Esophagus squamous epithelium (tissue), 5 donors: Measurements from ENCODE around the gene FNTB. TPM values are rescaled to one million over a fixed set of nuclear protein-coding genes. Genes with fewer than 3 reads are reported as not detected.
"Not testable (repeated sequence)": the region's sequence is repeated elsewhere in the genome, so short reads cannot be mapped to it uniquely, and the experiment has no call there.

ENCODE experiments used
- DNase-seq: peaks from one replicate; lab custom pipeline; 2025; lab: John Stamatoyannopoulos, UW
- H3K27ac ChIP-seq, 4 donors: fragments of 200-600 bp; sonication (generic); one replicate each; pipeline ENCODE4 v1.5.1; 2016 to 2019; ENCODE audit warnings: mild to moderate bottlenecking in 1 of 4
- H3K27me3 ChIP-seq, 4 donors: fragments of 200-600 bp; sonication (generic); 1 replicate in 3 of 4; 2 replicates in 1 of 4; pipeline versions ENCODE4 v1.5.1 to v1.6.0; 2017 to 2021; ENCODE audit warnings: antibody characterized with exemption in 1 of 4
- H3K36me3 ChIP-seq, 3 donors: fragments of 200-600 bp; sonication (generic); one replicate each; pipeline ENCODE4 v1.5.1; 2016 to 2019
- H3K4me1 ChIP-seq, 3 donors: fragments of 200-600 bp; sonication (generic); one replicate each; pipeline ENCODE4 v1.5.1; 2017 to 2019
- H3K4me3 ChIP-seq, 4 donors: fragments of 200-600 bp; sonication (generic); 1 replicate in 3 of 4; 2 replicates in 1 of 4; pipeline ENCODE4 v1.5.1; 2016 to 2019; ENCODE audit warnings: mild to moderate bottlenecking in 2 of 4, moderate library complexity in 1 of 4
- H3K9me3 ChIP-seq, 3 donors: fragments of 200-600 bp; sonication (generic); one replicate each; pipeline ENCODE4 v1.5.1; 2016 to 2019
- CTCF ChIP-seq, 6 experiments: fragments of 450-650 bp in 4 of 6; fragments of 200-600 bp in 2 of 6; sonication (generic) in 2 of 6; IDR thresholded peaks; one replicate each; pipeline ENCODE4 v1.5.1; 2016 to 2019; ENCODE audit warnings: antibody characterized with exemption in 6 of 6, mild to moderate bottlenecking in 4 of 6, moderate library complexity in 4 of 6
- POLR2A ChIP-seq, 4 donors: fragments of 450-650 bp; IDR thresholded peaks; one replicate each; pipeline ENCODE4 v1.6.1; 2017; ENCODE audit warnings: antibody characterized with exemption in 4 of 4, mild to moderate bottlenecking in 4 of 4, moderate library complexity in 3 of 4
- whole genome bisulfite sequencing, 2 donors: methylation state at CpG; one replicate each; pipeline ENCODE4 v1.1.5; 2018; 5-methylcytosine and 5-hydroxymethylcytosine counted together
- intact Hi-C: fragments of 100-400 bp; cut with DNase I; formaldehyde crosslinking; loops from one replicate; pipeline ENCODE4 v1.15.0; 2022
- total RNA-seq, 4 donors: library from RNA; depleted of rRNA; stranded (reverse); fragments of >200 nt; gene quantifications; one replicate each; pipeline ENCODE4 v1.1.0, GENCODE V29; 2016
- donor health status: DM: yes; HTN: yes; CAD: no.

FNTB gene
- total RNA-seq, 4 donors from 2014 or later: 16.2 to 20.4 (median 18.2) TPM

- peaks cover 5 to 68% (median 30%) of the 10 kb centered on the region in 3 donors for H3K4me1 ChIP-seq
- no peaks in the 10 kb centered on the region for H3K27me3 ChIP-seq
- peaks cover 0 to 16% (median 4%) of the 10 kb centered on the region in 3 donors for H3K9me3 ChIP-seq
- H3K4me3 ChIP-seq: no peak overlapping the region
- DNase-seq: no peak
- no peak for TF ChIP-seq POLR2A (IDR thresholded peaks at IDR 0.05)
- no peak for TF ChIP-seq CTCF (IDR thresholded peaks at IDR 0.05)
- H3K27ac ChIP-seq: no peak overlapping the region
- peaks cover 25 to 99% (median 33%) of the 10 kb centered on the region in 3 donors for H3K36me3 ChIP-seq
- intact Hi-C loops: no loop called here
- WGBS, 2 donors: 68 to 84% methylated on average over 6 of the region's 6 CpGs
Measured at GRCh38 chr14:65084554-65085505, 98.1 kb downstream of the FNTB start.

DNA sequence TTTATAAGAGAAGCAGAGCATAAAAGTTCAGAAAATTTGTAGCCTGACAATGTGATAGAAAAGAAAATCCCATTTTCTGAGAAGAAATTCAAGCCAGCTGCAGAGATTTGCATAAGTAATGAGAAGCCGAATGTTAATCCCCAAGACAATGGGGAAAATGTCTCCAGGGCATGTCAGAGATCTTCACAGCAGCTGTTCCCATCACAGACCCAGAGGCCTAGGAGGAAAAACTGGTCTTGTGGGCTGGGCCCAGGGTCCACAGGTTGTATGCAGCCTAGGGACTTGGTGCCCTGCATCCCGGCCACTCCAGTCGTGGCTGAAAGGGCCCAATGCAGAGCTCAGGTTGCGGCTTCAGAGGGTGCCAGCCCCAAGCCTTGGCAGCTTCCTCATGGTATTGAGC lies 100.0 kb downstream of the FNTB start:
- DNase-seq, H3K27me3 ChIP-seq, H3K27ac ChIP-seq, H3K4me3 ChIP-seq, intact Hi-C loops: not testable (repeated sequence)
- peaks cover 0 to 63% (median 13%) of the 10 kb centered on the region in 3 donors for H3K4me1 ChIP-seq
- H3K9me3 ChIP-seq: peaks cover 0 to 16% (median 4%) of the 10 kb centered on the region in 3 donors
- 53 to 70% methylated on average over 2 to 4 of the region's 4 CpGs for WGBS, 2 donors
- peaks cover 29 to 99% (median 37%) of the 10 kb centered on the region in 3 donors for H3K36me3 ChIP-seq

DNA sequence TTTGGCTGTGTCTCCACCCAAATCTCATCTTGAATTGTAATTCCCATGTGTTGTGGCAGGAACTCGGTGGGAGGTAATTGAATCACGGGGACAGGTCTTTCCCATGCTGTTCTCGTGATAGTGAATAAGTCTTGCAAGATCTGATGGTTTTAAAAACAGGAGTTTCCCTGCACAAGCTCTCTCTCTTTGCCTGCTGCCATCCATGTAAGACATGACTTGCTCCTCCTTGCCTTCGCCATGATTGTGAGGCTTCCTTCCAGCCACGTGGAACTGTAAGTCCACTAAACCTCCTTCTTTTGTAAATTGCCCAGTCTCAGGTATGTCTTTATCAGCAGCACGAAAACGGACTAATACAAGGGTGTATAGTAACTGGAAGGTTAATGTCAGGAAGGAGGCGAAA lies 101.1 kb downstream of the FNTB start:
- H3K27ac ChIP-seq, DNase-seq, H3K4me3 ChIP-seq, H3K27me3 ChIP-seq, intact Hi-C loops: not testable (repeated sequence)
- H3K36me3 ChIP-seq: peaks cover 29 to 99% (median 36%) of the 10 kb centered on the region in 3 donors
- peaks cover 0 to 63% (median 10%) of the 10 kb centered on the region in 3 donors for H3K4me1 ChIP-seq
- H3K9me3 ChIP-seq: peaks cover 0 to 16% (median 4%) of the 10 kb centered on the region in 3 donors
- WGBS, 2 donors: 86 to 92% methylated on average over 8 of the region's 8 CpGs

DNA sequence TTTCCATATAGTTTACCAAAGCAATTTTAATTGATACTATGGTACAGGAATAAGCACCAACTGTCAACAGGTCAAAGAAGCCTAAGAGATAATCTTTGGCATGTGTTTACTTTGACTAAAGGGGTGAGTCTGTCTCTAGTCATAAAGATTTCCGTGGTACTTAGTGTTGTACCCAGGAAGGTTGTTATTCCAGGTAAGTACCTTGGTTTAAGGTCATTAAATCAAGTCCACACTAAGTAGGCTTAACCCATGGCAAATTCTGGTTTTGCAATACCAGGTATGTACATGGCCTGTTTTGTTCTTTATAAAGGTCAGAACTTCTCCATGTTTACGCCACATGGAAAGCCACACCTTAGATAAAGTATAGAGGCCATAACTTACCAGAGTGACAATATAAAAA lies 105.7 kb downstream of the FNTB start:
- intact Hi-C loops: no loop called here
- H3K4me3 ChIP-seq: no peak overlapping the region
- H3K27ac ChIP-seq: peak overlapping the region in 2 of 4 donors; percentile 58 to 76
- peaks cover 22 to 79% (median 29%) of the 10 kb centered on the region in 3 donors for H3K36me3 ChIP-seq
- peaks cover 18 to 73% (median 29%) of the 10 kb centered on the region in 3 donors for H3K4me1 ChIP-seq
- no peaks in the 10 kb centered on the region for H3K27me3 ChIP-seq
- no peak for DNase-seq
- TF ChIP-seq POLR2A (IDR thresholded peaks at IDR 0.05): no peak
- no peak for TF ChIP-seq CTCF (IDR thresholded peaks at IDR 0.05)
- peaks cover 0 to 11% (median 0%) of the 10 kb centered on the region in 3 donors for H3K9me3 ChIP-seq
- 48 to 78% methylated on average over 2 of the region's 2 CpGs for WGBS, 2 donors

DNA sequence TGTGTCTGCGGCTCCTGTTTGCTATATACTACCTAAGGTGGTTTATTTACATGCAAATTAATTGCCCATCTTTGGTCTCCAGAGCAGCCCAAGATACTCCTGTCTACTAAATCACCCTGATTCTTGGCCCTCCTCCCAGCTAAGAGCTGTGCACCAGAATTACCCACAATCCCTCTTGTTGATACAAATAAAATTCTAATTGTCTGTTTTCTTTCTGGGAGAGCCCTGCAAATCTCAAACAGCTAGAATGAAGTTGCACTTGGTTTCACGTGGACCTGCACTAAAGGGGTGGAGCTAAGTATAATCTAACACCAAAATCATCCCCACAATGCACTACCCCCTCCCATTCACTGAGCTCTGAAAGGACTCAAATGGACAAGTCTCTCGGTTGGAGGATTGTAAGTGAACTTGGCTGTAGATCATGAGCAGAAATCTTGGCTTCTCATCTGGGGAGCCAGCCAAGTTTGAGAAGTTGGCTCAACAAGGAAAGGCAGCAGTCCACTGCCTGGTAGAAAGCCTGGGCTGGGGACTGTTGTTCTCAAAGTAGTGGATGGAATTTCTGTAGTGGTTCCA lies 109.0 kb downstream of the FNTB start:
- H3K27ac ChIP-seq: peak overlapping the region; percentile 14 to 99 (median 78)
- WGBS, 2 donors: 20 to 32% methylated on average over 3 of the region's 3 CpGs
- no peak for TF ChIP-seq CTCF (IDR thresholded peaks at IDR 0.05)
- no peak for TF ChIP-seq POLR2A (IDR thresholded peaks at IDR 0.05)
- intact Hi-C loops: no loop called here
- H3K27me3 ChIP-seq: no peaks in the 10 kb centered on the region
- peaks cover 4 to 65% (median 6%) of the 10 kb centered on the region in 3 donors for H3K36me3 ChIP-seq
- no peak for DNase-seq
- H3K4me3 ChIP-seq: no peak overlapping the region
- no peaks in the 10 kb centered on the region for H3K9me3 ChIP-seq
- H3K4me1 ChIP-seq: peaks cover 25 to 100% (median 53%) of the 10 kb centered on the region in 3 donors
